ES-I3 (cell line): ENCODE results near the gene ANKRD2.
"Not testable (repeated sequence)": the region's sequence is repeated elsewhere in the genome, so short reads cannot be mapped to it uniquely, and the experiment has no call there.

Source experiments
- H3K36me3 ChIP-seq: 2 replicates; pipeline ENCODE4 v1.6.1; 2013; ENCODE audit warnings: mild to moderate bottlenecking, low read length, control low read depth, moderate library complexity; ENCODE audit not compliant: insufficient read depth
- H3K4me1 ChIP-seq: 2 replicates; pipeline ENCODE4 v1.6.1; 2013; ENCODE audit warnings: mild to moderate bottlenecking, control low read depth, low read length; ENCODE audit not compliant: insufficient read depth
- H3K9ac ChIP-seq: 2 replicates; pipeline ENCODE4 v1.6.1; 2013; ENCODE audit warnings: low read depth, mild to moderate bottlenecking, low read length, moderate library complexity
- H3K9me3 ChIP-seq: 2 replicates; pipeline ENCODE4 v1.6.1; 2013; ENCODE audit warnings: mild to moderate bottlenecking, low read length, moderate library complexity; ENCODE audit not compliant: control insufficient read depth, insufficient read depth

Gene ANKRD2

DNA sequence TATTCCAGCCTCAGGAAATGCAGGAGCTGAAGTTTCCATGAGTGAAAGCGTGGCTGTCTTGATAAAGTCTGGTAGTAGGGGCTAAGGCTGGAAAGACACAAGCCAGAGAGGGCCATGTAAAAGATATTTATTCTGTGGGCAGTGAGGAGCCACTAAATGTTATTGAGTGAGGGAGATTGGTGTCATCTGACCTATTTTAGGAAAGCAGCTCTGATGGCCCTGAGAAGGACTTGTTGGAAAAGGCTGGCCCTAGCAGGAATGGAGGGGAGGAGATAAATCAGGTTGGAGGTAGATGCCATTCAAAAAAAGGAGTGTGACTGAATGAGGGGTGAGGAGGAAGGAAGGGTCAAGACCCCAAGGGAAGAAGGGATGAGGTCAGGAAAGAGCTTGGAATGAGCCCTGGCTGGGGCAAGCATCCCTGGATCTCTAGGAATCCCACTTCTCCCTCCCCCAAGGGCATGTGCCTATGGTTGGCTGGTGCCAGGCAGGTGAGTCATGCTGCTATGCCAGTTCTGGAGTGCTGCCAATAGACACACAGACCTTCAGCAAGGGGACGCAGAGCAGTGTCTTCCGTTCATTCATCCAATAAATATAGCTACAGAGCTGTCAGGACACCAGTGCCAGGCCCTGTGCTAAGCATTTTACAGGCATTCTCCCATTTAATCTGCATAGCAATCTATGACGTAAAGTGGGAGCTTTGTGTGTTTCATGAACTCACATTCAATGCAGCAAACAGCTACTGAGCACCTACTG, 2.0 kb downstream of the ANKRD2 start:
- no peaks in the 10 kb centered on the region for H3K9me3 ChIP-seq
- no peaks in the 10 kb centered on the region for H3K36me3 ChIP-seq
- H3K4me1 ChIP-seq = peaks cover 14% of the 10 kb centered on the region
- no peak overlapping the region for H3K9ac ChIP-seq

DNA sequence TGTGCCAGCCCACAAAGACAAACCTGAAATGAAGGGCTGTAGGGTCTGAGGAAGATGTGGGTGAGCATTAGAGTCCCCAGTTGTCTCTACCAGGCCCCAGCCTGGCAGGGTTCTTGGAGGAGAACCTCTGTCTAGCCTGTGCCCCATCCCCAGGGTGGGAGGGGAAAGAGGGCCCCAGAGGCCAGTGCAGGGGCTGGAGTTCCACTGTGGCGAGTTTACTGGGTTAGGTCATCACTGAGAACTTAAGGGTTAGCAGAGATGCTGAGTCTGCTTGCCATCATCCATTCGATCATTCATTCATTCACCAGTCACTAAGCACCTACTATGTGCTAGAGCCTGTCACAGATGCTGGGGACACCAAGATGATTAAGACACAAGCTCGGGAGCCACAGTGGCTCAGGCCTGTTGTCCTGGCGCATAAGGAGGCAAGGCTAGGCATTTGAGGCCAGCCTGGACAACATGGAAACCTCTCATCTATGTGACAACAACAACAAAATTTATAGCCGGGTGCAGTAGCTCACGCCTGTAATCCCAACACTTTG, 2.6 kb downstream of the ANKRD2 start:
- Histone ChIP-seq H3K9me3 (no peaks in the 10 kb centered on the region), H3K4me1 (peaks cover 14% of the 10 kb centered on the region), H3K36me3 (no peaks in the 10 kb centered on the region), H3K9ac (no peak overlapping the region)

DNA sequence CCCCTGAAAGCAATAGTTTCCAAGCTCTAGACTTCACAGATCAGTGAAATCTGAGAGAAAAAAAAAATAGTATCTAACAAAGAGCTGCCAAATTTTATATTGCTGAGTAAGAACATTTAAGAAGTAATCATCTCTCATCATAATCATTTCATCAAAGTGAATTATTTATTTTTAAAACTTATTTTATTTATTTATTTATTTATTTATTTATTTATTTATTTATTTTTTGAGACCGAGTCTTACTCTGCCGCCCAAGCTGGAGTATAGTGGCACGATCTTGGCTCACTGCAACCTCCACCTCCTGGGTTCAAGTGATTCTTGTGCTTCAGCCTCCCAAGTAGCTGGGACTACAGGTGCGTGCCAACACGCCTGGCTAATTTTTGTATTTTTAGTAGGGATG, 3.9 kb downstream of the ANKRD2 start:
- not testable (repeated sequence) for H3K9ac ChIP-seq, H3K36me3 ChIP-seq, H3K9me3 ChIP-seq
- H3K4me1 ChIP-seq = peaks cover 14% of the 10 kb centered on the region

DNA sequence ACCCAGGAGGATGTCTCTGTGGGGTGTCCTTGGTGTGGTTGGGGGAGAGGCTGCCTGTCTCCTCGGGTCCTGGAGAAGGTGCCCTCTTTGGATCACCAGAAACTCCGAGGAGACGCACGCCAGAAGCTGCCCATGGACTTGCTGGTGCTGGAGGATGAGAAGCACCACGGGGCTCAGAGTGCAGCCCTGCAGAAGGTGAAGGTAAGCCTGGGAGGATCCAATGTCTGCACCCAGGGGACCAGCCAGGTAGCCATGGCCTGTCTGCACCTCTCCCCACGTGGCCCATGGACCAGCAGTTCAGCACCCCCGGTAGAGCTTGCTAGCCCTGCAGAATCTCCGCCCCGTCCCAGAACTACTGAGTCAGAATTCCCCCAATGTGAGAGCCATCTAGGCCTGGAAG, 5.1 kb downstream of the ANKRD2 start:
- H3K36me3 ChIP-seq = no peaks in the 10 kb centered on the region
- H3K4me1 ChIP-seq = peaks cover 9% of the 10 kb centered on the region
- H3K9me3 ChIP-seq = no peaks in the 10 kb centered on the region
- H3K9ac ChIP-seq = no peak overlapping the region

DNA sequence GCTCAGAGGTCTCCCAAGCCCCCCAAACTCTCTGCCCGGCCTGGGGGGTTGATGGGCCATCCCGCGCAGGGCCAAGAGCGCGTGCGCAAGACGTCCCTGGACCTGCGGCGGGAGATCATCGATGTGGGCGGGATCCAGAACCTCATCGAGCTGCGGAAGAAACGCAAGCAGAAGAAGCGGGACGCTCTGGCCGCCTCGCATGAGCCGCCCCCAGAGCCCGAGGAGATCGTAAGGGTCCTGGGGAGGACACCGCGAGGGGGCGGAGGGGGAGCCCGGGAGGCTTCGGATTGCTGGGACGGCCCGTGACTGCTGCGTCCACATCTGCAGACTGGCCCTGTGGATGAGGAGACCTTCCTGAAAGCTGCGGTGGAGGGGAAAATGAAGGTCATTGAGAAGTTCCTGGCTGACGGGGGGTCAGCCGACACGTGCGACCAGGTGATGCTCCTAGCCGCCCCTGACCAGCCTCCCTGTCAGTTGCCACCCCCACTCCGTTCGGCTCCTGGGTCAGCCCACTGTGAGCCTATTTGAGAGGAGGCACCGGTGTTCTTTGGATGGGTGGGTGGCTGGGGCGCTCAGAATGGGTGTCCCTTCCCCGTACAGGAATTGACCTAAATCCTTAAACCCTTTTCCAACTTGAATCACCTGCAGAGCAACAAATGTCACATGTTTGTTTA, 5.7 kb downstream of the ANKRD2 start:
- Histone ChIP-seq H3K36me3 (no peaks in the 10 kb centered on the region), H3K9me3 (no peaks in the 10 kb centered on the region), H3K4me1 (peaks cover 9% of the 10 kb centered on the region), H3K9ac (no peak overlapping the region)

DNA sequence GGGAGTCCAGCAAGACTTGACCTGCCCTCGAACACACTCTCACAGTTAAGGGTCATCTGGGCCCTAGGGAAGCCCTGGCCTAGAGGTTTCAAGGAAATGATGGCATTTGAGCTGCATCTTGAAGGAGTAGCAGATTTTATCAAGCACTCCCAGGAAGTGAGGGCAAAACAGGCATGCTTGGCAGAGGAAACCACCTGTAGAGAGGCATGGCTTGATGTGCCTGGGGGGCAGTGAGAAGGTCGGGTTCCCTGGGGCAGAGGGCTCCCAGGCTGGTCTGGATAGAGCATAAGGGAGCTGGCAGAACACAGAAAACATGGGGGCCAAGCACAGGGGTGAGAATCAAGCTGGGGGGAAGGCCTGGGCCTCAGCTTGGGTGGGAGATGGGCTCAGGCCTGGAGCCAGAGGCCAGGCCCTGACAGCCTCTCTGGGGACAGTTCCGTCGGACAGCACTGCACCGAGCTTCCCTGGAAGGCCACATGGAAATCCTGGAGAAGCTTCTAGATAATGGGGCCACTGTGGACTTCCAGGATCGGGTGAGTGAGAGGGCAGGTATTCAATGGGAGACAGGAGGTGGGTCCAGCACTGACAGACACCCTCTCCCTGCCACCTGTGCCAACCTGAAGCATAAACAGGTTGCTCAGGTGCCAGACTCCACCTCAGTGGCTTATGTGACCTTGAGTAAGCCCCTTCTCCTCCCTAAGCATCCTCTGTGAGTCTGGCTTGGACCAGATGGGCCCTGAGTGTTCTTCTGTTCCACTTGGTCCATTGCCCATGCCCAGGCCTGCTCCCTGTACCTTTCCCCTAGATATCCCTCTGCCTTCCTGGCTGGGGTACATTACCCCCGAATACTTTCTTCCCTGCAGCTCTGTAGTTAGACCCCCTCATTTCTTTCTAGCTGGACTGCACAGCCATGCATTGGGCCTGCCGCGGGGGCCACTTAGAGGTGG, 8.1 kb downstream of the ANKRD2 start:
- H3K9me3 ChIP-seq = no peaks in the 10 kb centered on the region
- H3K36me3 ChIP-seq = no peaks in the 10 kb centered on the region
- no peak overlapping the region for H3K9ac ChIP-seq

DNA sequence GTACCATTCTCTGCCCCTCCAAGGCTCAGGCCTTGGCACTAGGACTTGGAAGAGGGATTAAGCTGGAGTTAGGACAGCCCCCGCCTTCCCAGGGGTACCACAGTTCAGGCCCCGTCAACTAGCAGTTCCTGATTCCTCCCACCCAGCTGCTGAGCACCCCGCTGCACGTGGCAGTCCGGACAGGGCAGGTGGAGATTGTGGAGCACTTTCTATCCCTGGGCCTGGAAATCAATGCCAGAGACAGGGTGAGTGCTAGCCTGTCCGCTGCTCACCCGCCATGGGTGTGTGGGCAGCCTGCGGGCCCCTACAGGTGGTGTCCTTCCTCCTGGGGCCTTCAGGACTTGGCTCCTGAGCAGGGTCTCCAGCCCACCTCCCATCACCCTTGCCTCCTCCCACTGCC, 9.6 kb downstream of the ANKRD2 start:
- H3K4me1 ChIP-seq = no peaks in the 10 kb centered on the region
- H3K9me3 ChIP-seq = no peaks in the 10 kb centered on the region
- no peaks in the 10 kb centered on the region for H3K36me3 ChIP-seq
- no peak overlapping the region for H3K9ac ChIP-seq

More for the DNA sequence above, 8.1 kb downstream of the ANKRD2 start:
- H3K4me1 ChIP-seq = no peaks in the 10 kb centered on the region

DNA sequence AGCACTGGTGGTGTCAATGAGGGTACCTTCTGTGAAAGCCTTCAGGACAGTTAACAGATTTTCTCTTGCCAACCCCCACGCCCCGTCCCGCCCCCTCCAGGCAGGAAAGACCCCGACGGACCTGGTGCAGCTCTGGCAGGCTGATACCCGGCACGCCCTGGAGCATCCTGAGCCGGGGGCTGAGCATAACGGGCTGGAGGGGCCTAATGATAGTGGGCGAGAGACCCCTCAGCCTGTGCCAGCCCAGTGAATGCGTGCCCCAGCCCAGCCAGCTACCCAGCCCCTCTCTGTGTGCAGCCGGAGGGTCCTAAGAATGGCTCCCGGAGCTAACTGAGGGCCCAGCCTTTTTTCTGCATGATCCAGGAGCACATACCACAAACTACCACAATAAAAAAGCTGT, 10.9 kb downstream of the ANKRD2 start:
- no peaks in the 10 kb centered on the region for H3K36me3 ChIP-seq
- no peaks in the 10 kb centered on the region for H3K4me1 ChIP-seq
- H3K9me3 ChIP-seq = no peaks in the 10 kb centered on the region
- H3K9ac ChIP-seq = no peak overlapping the region

DNA sequence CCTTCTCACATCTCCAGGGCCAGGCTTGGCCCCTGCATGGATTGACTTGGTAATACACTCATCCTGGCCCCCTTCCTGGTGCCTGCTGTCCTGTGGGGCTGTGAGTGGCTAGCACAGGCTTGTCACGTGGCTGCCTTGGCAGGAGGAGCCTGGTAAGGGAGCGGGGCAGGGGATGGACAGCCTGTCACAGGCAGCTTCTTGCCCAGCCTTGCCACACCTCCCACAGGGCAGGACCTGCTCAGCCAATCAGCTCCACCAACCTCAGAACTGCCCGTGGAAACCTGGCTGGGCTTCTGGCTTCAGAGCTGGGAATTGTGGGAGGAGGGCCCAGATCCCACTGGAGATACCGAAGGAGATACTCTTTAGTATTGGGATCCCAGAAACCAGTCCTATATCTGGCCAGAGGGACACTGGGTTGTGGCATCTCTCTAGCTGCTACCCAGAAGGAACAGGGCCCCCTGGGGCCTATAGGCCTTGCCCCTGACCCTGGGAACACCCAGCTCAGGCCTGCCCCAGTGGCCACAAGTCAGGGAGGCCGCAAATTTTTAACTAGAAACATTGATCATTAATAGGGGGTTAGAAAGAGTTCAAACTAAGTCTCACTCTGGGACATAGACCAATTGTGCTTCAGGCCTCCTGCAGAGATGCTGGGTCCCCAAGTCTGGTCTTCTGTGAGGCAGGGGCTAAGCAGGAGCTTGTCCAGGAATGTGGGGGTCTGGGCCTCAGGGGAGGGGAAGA, 11.7 kb downstream of the ANKRD2 start, which contains the start of gene HOGA1:
HOGA1 (plus strand) TSS at position 330 of the 738 bp plus-strand sequence; CDS start at position 645, 315 bp downstream.
- no peaks in the 10 kb centered on the region for H3K4me1 ChIP-seq
- no peaks in the 10 kb centered on the region for H3K9me3 ChIP-seq
- H3K9ac ChIP-seq = no peak within 1 kb of the TSS
- no peaks in the 10 kb centered on the region for H3K36me3 ChIP-seq

DNA sequence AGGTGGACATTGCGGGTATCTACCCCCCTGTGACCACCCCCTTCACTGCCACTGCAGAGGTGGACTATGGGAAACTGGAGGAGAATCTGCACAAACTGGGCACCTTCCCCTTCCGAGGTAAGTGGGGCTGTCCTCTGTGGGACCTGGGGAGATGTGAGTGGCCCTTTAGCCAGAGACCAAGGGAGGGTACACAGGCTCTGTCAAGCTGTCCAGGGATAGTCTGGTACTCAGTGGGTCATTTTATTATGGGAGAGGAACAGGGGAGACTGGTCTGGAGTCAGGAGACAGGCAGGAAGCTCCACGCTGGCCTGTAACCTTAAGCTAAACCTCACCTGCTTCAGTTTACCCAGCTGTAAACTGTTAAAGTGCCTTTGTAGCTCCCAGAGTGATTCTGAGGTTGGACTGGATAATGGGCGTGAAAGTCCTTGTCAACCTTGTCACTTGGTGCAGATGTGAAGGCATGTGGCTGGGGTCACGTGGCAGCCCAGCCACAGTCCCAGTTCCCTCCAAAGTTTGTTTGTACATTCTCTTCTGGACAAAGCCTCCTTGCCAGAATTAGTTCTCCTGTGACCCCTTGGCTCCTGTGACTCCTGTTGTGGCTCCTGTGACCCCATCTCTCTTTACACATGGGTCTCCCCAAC, 12.3 kb downstream of the ANKRD2 start:
- H3K9me3 ChIP-seq = no peaks in the 10 kb centered on the region
- no peak overlapping the region for H3K9ac ChIP-seq
- no peaks in the 10 kb centered on the region for H3K36me3 ChIP-seq
- no peaks in the 10 kb centered on the region for H3K4me1 ChIP-seq

DNA sequence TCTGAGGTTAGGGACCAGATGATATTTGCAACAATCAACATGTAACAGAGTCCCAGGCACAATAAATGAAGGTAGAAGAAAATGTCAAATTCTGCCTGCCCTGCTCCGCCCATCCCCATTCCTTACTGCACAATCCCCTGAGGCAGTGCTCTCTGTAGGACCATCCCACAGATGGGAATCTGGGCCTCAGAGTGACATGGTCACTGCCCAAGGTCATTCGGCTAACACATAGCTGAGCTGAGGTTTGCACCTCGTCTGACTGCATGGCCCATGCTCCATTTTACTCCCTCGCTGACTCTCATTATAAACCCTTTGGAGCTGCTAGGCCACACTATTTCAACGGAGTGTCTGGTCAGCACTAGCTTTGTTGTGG, 12.8 kb downstream of the ANKRD2 start:
- Histone ChIP-seq H3K4me1 (no peaks in the 10 kb centered on the region), H3K36me3 (no peaks in the 10 kb centered on the region), H3K9me3 (no peaks in the 10 kb centered on the region), H3K9ac (no peak overlapping the region)

DNA sequence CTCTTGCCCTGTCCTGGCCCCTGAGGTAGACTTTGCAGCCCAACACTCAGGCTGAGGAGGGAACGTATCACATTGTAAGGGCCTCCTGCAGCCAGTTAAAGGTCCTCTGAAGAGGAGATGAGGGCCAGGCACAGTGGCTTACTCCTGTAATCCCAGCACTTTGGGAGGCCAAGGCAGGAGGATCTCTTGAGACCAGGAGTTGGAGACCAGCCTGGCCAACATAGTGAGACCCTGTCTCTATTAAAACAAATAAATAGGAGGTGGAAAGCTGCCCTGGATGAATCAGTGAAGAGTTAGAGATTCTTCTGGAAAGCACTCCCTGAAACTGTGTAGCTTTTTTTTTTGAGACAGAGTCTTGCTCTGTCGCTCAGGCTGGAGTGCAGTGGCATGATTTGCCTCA, 14.6 kb downstream of the ANKRD2 start:
- Histone ChIP-seq H3K9me3 (no peaks in the 10 kb centered on the region), H3K4me1 (no peaks in the 10 kb centered on the region), H3K9ac (no peak overlapping the region), H3K36me3 (no peaks in the 10 kb centered on the region)

DNA sequence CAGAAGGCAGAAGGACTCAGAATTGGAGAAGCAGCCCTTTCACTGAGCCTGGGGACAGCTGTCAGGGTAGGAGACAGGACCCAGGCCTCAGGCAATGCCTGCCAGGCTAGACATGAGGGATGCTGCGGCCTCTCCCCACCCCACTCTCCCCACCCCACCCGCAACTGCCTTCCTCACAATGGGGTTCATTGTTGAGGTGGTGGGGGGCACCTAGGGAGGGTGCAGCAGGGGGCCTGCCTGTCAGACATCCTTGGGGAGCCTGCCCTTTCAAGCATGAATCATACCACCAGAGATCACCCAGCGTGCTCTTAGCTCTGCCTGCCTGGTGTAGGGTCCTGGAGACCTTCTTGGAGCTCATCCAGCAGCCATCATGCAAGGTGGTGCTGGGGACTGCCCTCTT, 16.9 kb downstream of the ANKRD2 start, which contains the start of gene C10orf62:
C10orf62 (plus strand) TSS at position 243 of the 400 bp plus-strand sequence. CDS start 177 bp downstream, outside the sequence.
- H3K9me3 ChIP-seq = no peaks in the 10 kb centered on the region
- H3K4me1 ChIP-seq = no peaks in the 10 kb centered on the region
- no peaks in the 10 kb centered on the region for H3K36me3 ChIP-seq
- H3K9ac ChIP-seq = no peak within 1 kb of the TSS
